CD4-positive, alpha-beta T cell (primary cell): ENCODE results near the gene ZFPM1. TPM values are rescaled to one million over a fixed set of nuclear protein-coding genes. Genes with fewer than 3 reads are reported as not detected.
A peak's percentile ranks its signal among the peaks of the same experiment; 100 is the strongest.

Experiments
- ATAC-seq: fragments of 200-7000 bp; cut with Tn5 transposase; one replicate; pipeline ENCODE4 v1.10.0; 2022; ENCODE audit warnings: mild to moderate bottlenecking; ENCODE audit not compliant: poor library complexity
- CTCF ChIA-PET: fragments of 350-600 bp; sonication (Branson Sonifier 250); formaldehyde crosslinking; loops from one replicate; lab custom pipeline; 2021; ENCODE audit warnings: antibody characterized with exemption, inconsistent platforms; lab: Charles Lee
- POLR2A ChIA-PET: fragments of 350-600 bp; sonication (Branson Sonifier 250); formaldehyde crosslinking; loops from one replicate; lab custom pipeline; 2021; ENCODE audit warnings: antibody characterized with exemption, inconsistent platforms; lab: Charles Lee
- DNase-seq, 14 experiments: peaks; one replicate each; pipeline ENCODE4 v3.0.0-alpha.2; 2013 to 2020; ENCODE audit warnings: mixed read lengths in 2 of 14
- H3K27ac ChIP-seq, 2 donors: one replicate each; pipeline versions ENCODE4 v1.5.1 to v1.7.0; 2013; ENCODE audit warnings: low read length in 2 of 2, low read depth in 1 of 2, mild to moderate bottlenecking in 1 of 2
- H3K27me3 ChIP-seq, 2 experiments: 1 replicate in 1 of 2; 2 replicates in 1 of 2; pipeline versions ENCODE4 v1.6.1 to v1.7.0; 2013; ENCODE audit warnings: low read length in 2 of 2, control low read depth in 1 of 2, mild to moderate bottlenecking in 1 of 2, moderate library complexity in 1 of 2; ENCODE audit not compliant: insufficient read depth in 2 of 2, control insufficient read depth in 1 of 2
- H3K36me3 ChIP-seq: one replicate; pipeline ENCODE4 v1.6.1; 2013; ENCODE audit warnings: low read length, control low read depth; ENCODE audit not compliant: insufficient read depth
- H3K4me1 ChIP-seq: one replicate; pipeline ENCODE4 v1.6.1; 2013; ENCODE audit warnings: low read length, control low read depth; ENCODE audit not compliant: insufficient read depth
- H3K4me3 ChIP-seq: one replicate; pipeline ENCODE4 v1.5.1; 2013; ENCODE audit warnings: mild to moderate bottlenecking, low read length, moderate library complexity
- H3K9me3 ChIP-seq, 2 experiments: 1 replicate in 1 of 2; 2 replicates in 1 of 2; pipeline versions ENCODE4 v1.6.1 to v1.7.0; 2013; ENCODE audit warnings: low read length in 2 of 2, mild to moderate bottlenecking in 2 of 2, control low read depth in 1 of 2, moderate library complexity in 1 of 2; ENCODE audit not compliant: control insufficient read depth in 1 of 2, insufficient read depth in 1 of 2
- H3K27ac Mint-ChIP-seq: one replicate; pipeline ENCODE4 v1.8.0; 2020; ENCODE audit warnings: mixed read lengths
- H3K27me3 Mint-ChIP-seq: one replicate; pipeline ENCODE4 v1.8.0; 2021; ENCODE audit warnings: mixed read lengths
- H3K36me3 Mint-ChIP-seq: one replicate; pipeline ENCODE4 v1.8.0; 2021; ENCODE audit warnings: low read depth, mixed read lengths
- H3K4me1 Mint-ChIP-seq: one replicate; pipeline ENCODE4 v1.8.0; 2021; ENCODE audit warnings: low read depth, mixed read lengths
- H3K4me3 Mint-ChIP-seq: one replicate; pipeline ENCODE4 v1.8.0; 2020; ENCODE audit warnings: mild to moderate bottlenecking, mixed read lengths
- H3K9me3 Mint-ChIP-seq: one replicate; pipeline ENCODE4 v1.8.0; 2020; ENCODE audit warnings: mixed read lengths
- CTCF ChIP-seq: fragments of 200-600 bp; IDR thresholded peaks from one replicate; pipeline ENCODE4 v1.8.0; 2022; ENCODE audit warnings: antibody characterized with exemption, mild to moderate bottlenecking
- intact Hi-C, 2 experiments: fragments of 100-400 bp; cut with DNase I in 1 of 2; cut with micrococcal nuclease in 1 of 2; formaldehyde crosslinking; loops; one replicate each; pipeline versions ENCODE4 v1.15.1 to v1.9.0; 2023 to 2025; cut with DNase I, micrococcal nuclease
- total RNA-seq, 174 experiments: library from RNA in 2 of 174; stranded (reverse) in 2 of 174; gene quantifications; one replicate each; pipeline ENCODE4 v1.2.3 and lab custom pipeline; 2021 to 2026

The ZFPM1 gene
- total RNA-seq, 2 experiments from 2014 or later, result 22.8 to 24.2 TPM

DNA sequence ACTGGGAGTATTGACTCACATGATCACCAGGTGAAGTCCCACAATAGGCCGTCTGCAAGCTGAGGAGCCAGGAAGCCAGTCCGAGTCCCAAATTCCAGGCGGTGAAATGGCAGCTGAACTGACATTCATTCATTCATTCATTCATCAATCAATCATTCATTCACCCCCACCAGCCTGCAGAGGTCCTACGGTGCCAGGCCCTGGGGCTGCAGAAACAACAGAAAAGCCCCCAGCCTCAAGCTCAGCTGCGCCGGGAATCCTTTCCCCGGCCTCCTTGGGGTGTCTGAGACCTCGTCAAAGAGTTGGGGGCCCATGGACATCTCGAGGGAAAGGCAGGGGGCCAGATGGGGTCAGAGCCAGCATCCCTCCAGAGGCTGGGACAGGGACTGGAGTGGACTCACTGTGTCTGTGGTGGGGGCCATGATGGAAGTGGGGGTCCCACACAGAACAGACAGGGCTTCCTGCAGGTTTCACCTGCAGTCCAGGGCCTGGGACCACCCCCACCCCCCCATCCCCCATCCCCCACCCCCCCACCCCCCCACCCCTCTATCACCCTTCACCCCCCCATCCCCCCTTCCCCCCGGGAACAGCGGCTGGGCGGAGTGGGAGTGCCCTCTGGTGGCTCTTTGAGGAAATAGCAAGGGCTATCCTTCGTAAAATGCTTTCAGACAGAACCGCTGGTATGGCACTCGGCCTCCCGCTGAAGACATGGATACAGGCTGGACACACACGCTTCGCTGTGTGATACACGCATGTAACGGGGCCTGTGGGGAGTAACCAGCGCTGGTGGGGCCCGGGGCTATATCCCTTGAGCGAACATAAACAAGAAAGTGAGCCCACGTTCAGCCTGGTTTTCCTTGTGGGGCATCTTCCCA, 108.6 kb downstream of the ZFPM1 start:
- H3K36me3 Mint-ChIP-seq, result no peaks in the 10 kb centered on the region
- peak; percentile 56 for TF ChIP-seq CTCF
- H3K9me3 Mint-ChIP-seq, result no peaks in the 10 kb centered on the region
- Histone ChIP-seq H3K9me3 (peaks cover 0 to 5% of the 10 kb centered on the region in 2 experiments), H3K36me3 (no peaks in the 10 kb centered on the region), H3K4me1 (peaks cover 5% of the 10 kb centered on the region), H3K4me3 (no peak overlapping the region), H3K27me3 (peaks cover 0 to 3% of the 10 kb centered on the region in 2 experiments), H3K27ac (no peak overlapping the region)
- ATAC-seq (peak; percentile 86), DNase-seq (peak; percentile 36 to 80 (median 48))
- no peak overlapping the region for H3K27ac Mint-ChIP-seq
- peaks cover 3% of the 10 kb centered on the region for H3K4me1 Mint-ChIP-seq
- CTCF ChIA-PET, result no interaction called here
- peak overlapping the region; percentile 48 for H3K4me3 Mint-ChIP-seq
- POLR2A ChIA-PET, result no interaction called here
- peaks cover 5% of the 10 kb centered on the region for H3K27me3 Mint-ChIP-seq
- intact Hi-C loops, result loop anchor here (1.0 to 10.0 kb wide), 4 partner anchors 27 to 607 kb away; partner anchors contain the start of gene BANP (in 1 of the 2)

- no peaks in the 10 kb centered on the region for H3K9me3 ChIP-seq
- POLR2A ChIA-PET, result no interaction called here
- Mint-ChIP-seq H3K27me3 (no peaks in the 10 kb centered on the region), H3K36me3 (peaks cover 3% of the 10 kb centered on the region), H3K27ac (no peak overlapping the region), H3K4me3 (no peak overlapping the region), H3K9me3 (no peaks in the 10 kb centered on the region), H3K4me1 (peaks cover 16% of the 10 kb centered on the region)
- no peak overlapping the region for H3K27ac ChIP-seq
- no peaks in the 10 kb centered on the region for H3K27me3 ChIP-seq
- ATAC-seq (no peak), DNase-seq (no peak)
- no peak for TF ChIP-seq CTCF
- no peaks in the 10 kb centered on the region for H3K36me3 ChIP-seq
- intact Hi-C loops, result loop anchor here in 1 of 2 experiments (10.0 kb wide), 2 partner anchors 371 to 611 kb away; partner anchors contain the start of gene BANP
- no peak overlapping the region for H3K4me3 ChIP-seq
- CTCF ChIA-PET, result interaction anchor here (0.6 kb wide), 1 partner anchor 94 kb away, joined by 3 read pairs; no protein-coding TSS in a partner anchor
- H3K4me1 ChIP-seq, result peaks cover 21% of the 10 kb centered on the region
These were observed 113.1 kb downstream of the ZFPM1 start for GRCh38 chr16:88566158-88566557.

DNA sequence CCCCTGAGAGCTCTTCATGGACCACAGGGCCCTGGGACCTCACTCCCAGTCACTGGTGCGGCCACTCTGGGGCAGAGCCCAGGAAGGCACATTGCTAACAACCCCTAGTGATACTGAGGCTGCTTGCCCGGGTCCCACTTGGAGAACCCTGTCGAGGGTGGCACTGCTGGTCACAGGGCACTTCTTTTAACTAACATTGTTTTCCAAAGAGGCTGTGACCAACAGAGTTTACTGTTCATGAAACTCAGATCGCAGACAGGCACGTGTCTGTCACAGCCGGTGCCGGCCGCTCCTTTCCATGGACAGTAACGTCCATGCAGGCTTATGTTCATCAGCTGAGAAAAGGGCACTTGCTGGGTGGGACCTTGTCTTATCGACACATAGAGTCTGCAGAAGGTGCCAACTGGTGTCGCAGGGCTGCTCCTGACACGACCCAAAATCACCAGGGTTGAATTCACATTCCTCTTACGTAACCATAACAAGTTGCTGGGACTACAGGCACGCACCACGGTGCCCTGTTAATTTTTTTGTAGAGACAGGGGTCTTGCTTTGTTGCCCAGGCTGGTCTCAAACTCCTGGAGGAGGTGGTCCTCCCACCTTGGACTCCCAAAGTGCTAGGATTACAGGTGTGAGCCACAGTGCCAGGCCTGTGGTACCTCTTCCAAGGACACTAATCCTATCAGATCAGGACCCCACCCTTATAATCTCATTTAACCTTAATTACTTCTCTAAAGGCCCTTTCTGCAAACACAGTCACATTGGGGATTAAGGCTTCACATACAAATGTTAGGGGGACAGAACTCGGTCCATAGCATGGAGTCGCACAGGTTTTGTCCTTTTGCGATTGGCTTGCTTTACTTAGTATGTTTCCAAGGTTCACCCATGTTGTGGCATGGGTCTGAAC, 115.9 kb downstream of the ZFPM1 start:
- H3K27ac ChIP-seq, result peak overlapping the region in 1 of 2 donors; percentile 78
- CTCF ChIA-PET, result interaction anchor here (1.8 kb wide), 1 partner anchor 116 kb away, joined by 7 read pairs; no protein-coding TSS in a partner anchor
- intact Hi-C loops, result loop anchor here in 1 of 2 experiments (10.0 kb wide), 2 partner anchors 374 to 614 kb away; partner anchors contain the start of gene BANP

More for the DNA sequence above, 115.9 kb downstream of the ZFPM1 start:
- ATAC-seq (no peak), DNase-seq (no peak)
- H3K4me1 ChIP-seq, result peaks cover 27% of the 10 kb centered on the region
- POLR2A ChIA-PET, result interaction anchor here (2.4 kb wide), 1 partner anchor 134 kb away, joined by 38 read pairs; no protein-coding TSS in a partner anchor
- H3K9me3 ChIP-seq, result no peaks in the 10 kb centered on the region
- H3K27me3 ChIP-seq, result no peaks in the 10 kb centered on the region
- Mint-ChIP-seq H3K4me3 (peak overlapping the region; percentile 87), H3K27ac (peak overlapping the region; percentile 87), H3K4me1 (peaks cover 33% of the 10 kb centered on the region), H3K36me3 (peaks cover 25% of the 10 kb centered on the region), H3K9me3 (no peaks in the 10 kb centered on the region), H3K27me3 (no peaks in the 10 kb centered on the region)
- no peak for TF ChIP-seq CTCF
- H3K4me3 ChIP-seq, result peak overlapping the region; percentile 63
- peaks cover 16% of the 10 kb centered on the region for H3K36me3 ChIP-seq
